H9 (cell line): Measurements from ENCODE around the gene PEX10. TPM values are rescaled to one million over a fixed set of nuclear protein-coding genes. Genes with fewer than 3 reads are reported as not detected.
A peak's percentile ranks its signal among the peaks of the same experiment; 100 is the strongest.

ENCODE experiments used
- DNase-seq: peaks from one replicate; pipeline ENCODE4 v3.0.0-alpha.2; 2017
- H2AFZ ChIP-seq: one replicate; pipeline ENCODE4 v1.6.1; 2013; ENCODE audit warnings: mild to moderate bottlenecking, low read length, control low read depth, moderate library complexity
- H2AK5ac ChIP-seq: 2 replicates; pipeline ENCODE4 v1.6.1; 2013; ENCODE audit warnings: low read length, control low read depth, mixed read lengths; ENCODE audit not compliant: insufficient read length
- H2BK120ac ChIP-seq: one replicate; pipeline ENCODE4 v1.6.1; 2013; ENCODE audit warnings: low read depth, mild to moderate bottlenecking, low read length, control low read depth, inconsistent platforms; ENCODE audit not compliant: poor library complexity, severe bottlenecking
- H2BK12ac ChIP-seq: 2 replicates; pipeline ENCODE4 v1.6.1; 2013; ENCODE audit warnings: low read length, control low read depth, mixed read lengths, low read depth; ENCODE audit not compliant: insufficient read length
- H2BK15ac ChIP-seq: 2 replicates; pipeline ENCODE4 v1.6.1; 2013; ENCODE audit warnings: low read depth, low read length, control low read depth
- H2BK20ac ChIP-seq: one replicate; pipeline ENCODE4 v1.6.1; 2013; ENCODE audit warnings: low read depth, mild to moderate bottlenecking, low read length, control low read depth, inconsistent platforms; ENCODE audit not compliant: poor library complexity, severe bottlenecking
- H2BK5ac ChIP-seq: 2 replicates; pipeline ENCODE4 v1.6.1; 2013; ENCODE audit warnings: low read length, control low read depth, mixed read lengths; ENCODE audit not compliant: insufficient read length
- H3K14ac ChIP-seq: 2 replicates; pipeline ENCODE4 v1.6.1; 2013; ENCODE audit warnings: low read length, control low read depth; ENCODE audit not compliant: insufficient read depth
- H3K18ac ChIP-seq: 2 replicates; pipeline ENCODE4 v1.6.1; 2013; ENCODE audit warnings: low read depth, mild to moderate bottlenecking, mixed read lengths, low read length, control low read depth; ENCODE audit not compliant: insufficient read length
- H3K23ac ChIP-seq: 2 replicates; pipeline ENCODE4 v1.6.1; 2013; ENCODE audit warnings: low read length, control low read depth, mixed read lengths, low read depth; ENCODE audit not compliant: insufficient read length
- H3K23me2 ChIP-seq: 2 replicates; pipeline ENCODE4 v1.6.1; 2013; ENCODE audit warnings: low read depth, mild to moderate bottlenecking, mixed read lengths, low read length, control low read depth; ENCODE audit not compliant: insufficient read length, poor library complexity, severe bottlenecking
- H3K27ac ChIP-seq: 2 replicates; pipeline ENCODE4 v1.5.1; 2013; ENCODE audit warnings: low read length, control low read depth, mixed read lengths, low read depth; ENCODE audit not compliant: insufficient read length
- H3K27me3 ChIP-seq: 2 replicates; pipeline ENCODE4 v1.6.1; 2013; ENCODE audit warnings: low read length, control low read depth, inconsistent platforms; ENCODE audit not compliant: insufficient read depth
- H3K4ac ChIP-seq: 2 replicates; pipeline ENCODE4 v1.6.1; 2013; ENCODE audit warnings: low read depth, mild to moderate bottlenecking, control low read depth, inconsistent platforms, low read length, moderate library complexity
- H3K4me1 ChIP-seq: 2 replicates; pipeline ENCODE4 v1.6.1; 2013; ENCODE audit warnings: low read length, control low read depth, inconsistent platforms; ENCODE audit not compliant: insufficient read depth
- H3K4me2 ChIP-seq: 2 replicates; pipeline ENCODE4 v1.6.1; 2013; ENCODE audit warnings: low read length, control low read depth, mixed read lengths; ENCODE audit not compliant: insufficient read length, insufficient read depth
- H3K56ac ChIP-seq: 2 replicates; pipeline ENCODE4 v1.6.1; 2013; ENCODE audit warnings: low read depth, mild to moderate bottlenecking, mixed read lengths, low read length, control low read depth; ENCODE audit not compliant: insufficient read length
- H3K79me1 ChIP-seq: 2 replicates; pipeline ENCODE4 v1.6.1; 2013; ENCODE audit warnings: low read depth, mild to moderate bottlenecking, moderate library complexity, low read length, control low read depth, inconsistent platforms; ENCODE audit not compliant: insufficient read depth, poor library complexity, severe bottlenecking
- H3K79me2 ChIP-seq: 2 replicates; pipeline ENCODE4 v1.6.1; 2013; ENCODE audit warnings: low read length, control low read depth, inconsistent platforms; ENCODE audit not compliant: insufficient read depth
- H3K9ac ChIP-seq: 2 replicates; pipeline ENCODE4 v1.6.1; 2013; ENCODE audit warnings: low read length, control low read depth, mixed read lengths; ENCODE audit not compliant: insufficient read length; ENCODE audit errors: extremely low read depth
- H3K9me3 ChIP-seq: one replicate; pipeline ENCODE4 v1.6.1; 2013; ENCODE audit warnings: low read depth, low read length, inconsistent platforms; ENCODE audit not compliant: control insufficient read depth
- H3T11ph ChIP-seq: one replicate; pipeline ENCODE4 v1.6.1; 2013; ENCODE audit warnings: mild to moderate bottlenecking, low read length, control low read depth, inconsistent platforms
- H4K20me1 ChIP-seq: one replicate; pipeline ENCODE4 v1.6.1; 2013; ENCODE audit not compliant: control insufficient read depth, insufficient read length, insufficient read depth
- H4K5ac ChIP-seq: 2 replicates; pipeline ENCODE4 v1.6.1; 2013; ENCODE audit warnings: low read depth, mild to moderate bottlenecking, mixed read lengths, low read length, control low read depth; ENCODE audit not compliant: insufficient read length
- H4K8ac ChIP-seq: replicated peaks from 2 replicates; pipeline ENCODE4 v1.6.1; 2013; ENCODE audit warnings: low read length, control low read depth, mixed read lengths, low read depth; ENCODE audit not compliant: insufficient read length
- H4K91ac ChIP-seq: 2 replicates; pipeline ENCODE4 v1.6.1; 2013; ENCODE audit warnings: low read depth, mild to moderate bottlenecking, moderate library complexity, mixed read lengths, low read length, control low read depth; ENCODE audit not compliant: insufficient read length
- H3K27ac Mint-ChIP-seq, 3 experiments: 2 replicates in 2 of 3; 3 replicates in 1 of 3; pipeline ENCODE4 v1.8.0; 2020 to 2021; ENCODE audit warnings: mixed read lengths in 3 of 3, mild to moderate bottlenecking in 1 of 3, moderate library complexity in 1 of 3
- H3K27me3 Mint-ChIP-seq: 2 replicates; pipeline ENCODE4 v1.8.0; 2021; ENCODE audit warnings: low read depth, mild to moderate bottlenecking, moderate library complexity, mixed read lengths
- H3K36me3 Mint-ChIP-seq, 3 experiments: 2 replicates in 2 of 3; 3 replicates in 1 of 3; pipeline ENCODE4 v1.8.0; 2020 to 2021; ENCODE audit warnings: low read depth in 3 of 3, mixed read lengths in 3 of 3; ENCODE audit not compliant: insufficient read depth in 1 of 3
- H3K4me1 Mint-ChIP-seq, 2 experiments: 2 replicates each; pipeline ENCODE4 v1.8.0; 2020; ENCODE audit warnings: mixed read lengths in 2 of 2
- H3K4me3 Mint-ChIP-seq, 2 experiments: 2 replicates in 1 of 2; 3 replicates in 1 of 2; pipeline ENCODE4 v1.8.0; 2020 to 2021; ENCODE audit warnings: mild to moderate bottlenecking in 2 of 2, mixed read lengths in 2 of 2, moderate library complexity in 1 of 2
- H3K9me3 Mint-ChIP-seq, 2 experiments: 2 replicates in 1 of 2; 3 replicates in 1 of 2; pipeline ENCODE4 v1.8.0; 2020; ENCODE audit warnings: mild to moderate bottlenecking in 2 of 2, mixed read lengths in 2 of 2, moderate library complexity in 1 of 2
- CTCF ChIP-seq: fragments of 200-600 bp; sonication (generic); conservative IDR thresholded peaks from 3 replicates; pipeline ENCODE4 v1.8.0; 2021; ENCODE audit warnings: antibody characterized with exemption, mild to moderate bottlenecking
- WGBS: extraction: QIAGEN DNeasy Blood & Tissue Kit; methylation state at CpG from one replicate; pipeline ENCODE4 v1.1.7; 2013; ENCODE audit warnings: missing lambda C conversion rate, low lambda C conversion rate, mixed read lengths; ENCODE audit not compliant: insufficient read length; ENCODE audit errors: extremely low coverage; 5-methylcytosine and 5-hydroxymethylcytosine counted together
- total RNA-seq: library from RNA; stranded (reverse); gene quantifications from 2 replicates; pipeline ENCODE4 v1.2.1, GENCODE V29; 2021

PEX10 gene
- total RNA-seq, 1 experiment from 2014 or later = 34.4 TPM

GRCh38 chr1:2452201-2452931, 40.0 kb upstream of the PEX10 start:
- no peak overlapping the region for H3K27ac ChIP-seq

More at GRCh38 chr1:2452201-2452931, 40.0 kb upstream of the PEX10 start:
- Histone ChIP-seq H4K5ac (no peak overlapping the region), H3T11ph (no peak overlapping the region), H3K9ac (no peak overlapping the region), H3K4me2 (no peak overlapping the region), H3K56ac (no peak overlapping the region), H3K27me3 (no peaks in the 10 kb centered on the region), H3K14ac (no peak overlapping the region; the same call in 1 of the 2 replicates), H2BK20ac (no peak overlapping the region), H2BK15ac (no peak overlapping the region), H3K4ac (no peak overlapping the region), H2BK12ac (no peak overlapping the region), H3K79me2 (no peaks in the 10 kb centered on the region), H3K79me1 (no peaks in the 10 kb centered on the region), H3K23me2 (no peaks in the 10 kb centered on the region), H2AFZ (no peak overlapping the region), H4K8ac (no peak overlapping the region), H2BK120ac (no peak overlapping the region), H2BK5ac (no peak overlapping the region), H4K20me1 (no peaks in the 10 kb centered on the region), H3K9me3 (no peaks in the 10 kb centered on the region), H3K23ac (no peak overlapping the region), H3K18ac (no peak overlapping the region), H2AK5ac (no peak overlapping the region), H3K4me1 (no peaks in the 10 kb centered on the region), H4K91ac (no peak overlapping the region)
- peaks cover 3 to 13% of the 10 kb centered on the region in 2 experiments; a peak in 3 of 4 replicates for H3K4me1 Mint-ChIP-seq
- TF ChIP-seq CTCF = no peak
- DNase-seq = no peak
- H3K4me3 Mint-ChIP-seq = no peak overlapping the region
- WGBS = no CpG with 5 or more reads among the region's 21 CpGs
- peaks cover 4% of the 10 kb centered on the region for H3K27me3 Mint-ChIP-seq
- peak overlapping the region in 1 of 3 experiments; percentile 27; a peak in 1 of 7 replicates for H3K27ac Mint-ChIP-seq
- no peaks in the 10 kb centered on the region for H3K36me3 Mint-ChIP-seq
- no peaks in the 10 kb centered on the region for H3K9me3 Mint-ChIP-seq
